HG03175 (cell line): ENCODE data around the gene VPS18.

ENCODE experiments used
- ATAC-seq: cut with Tn5 transposase; IDR thresholded peaks from one replicate; pipeline ENCODE4 v1.9.1; 2021; ENCODE audit warnings: mild to moderate bottlenecking, moderate library complexity; ENCODE audit not compliant: unreplicated experiment

The VPS18 gene

DNA sequence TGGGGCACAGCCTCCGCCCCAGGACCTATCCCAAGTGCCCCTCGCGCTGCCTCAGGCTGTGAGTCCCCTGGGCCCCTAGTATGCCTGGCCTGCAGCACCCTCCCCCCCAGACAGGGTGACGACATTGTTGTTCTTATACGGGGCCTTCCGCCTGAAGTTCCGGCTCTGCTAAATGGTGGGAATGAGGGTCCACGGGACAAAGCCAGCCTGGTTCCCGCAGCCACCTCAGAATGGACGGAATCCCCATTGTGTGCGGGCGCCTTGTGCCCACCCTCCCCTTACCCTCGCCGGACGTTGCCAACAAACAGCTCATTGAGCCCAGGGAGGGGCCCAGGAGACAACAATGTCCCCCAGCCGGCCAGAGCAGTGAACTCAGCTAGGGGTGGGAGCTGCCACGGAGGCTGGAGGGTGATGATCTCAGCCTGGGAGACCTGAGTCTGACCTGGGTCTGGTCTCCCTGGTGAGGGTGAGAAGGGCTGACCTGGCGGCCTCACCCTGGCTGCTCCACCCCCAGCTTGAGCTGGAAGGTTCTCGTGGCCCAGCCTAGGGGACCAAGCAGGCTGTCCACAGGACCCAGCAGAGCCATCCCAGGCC lies 24.6 kb downstream of the VPS18 start:
- ATAC-seq = no peak

DNA sequence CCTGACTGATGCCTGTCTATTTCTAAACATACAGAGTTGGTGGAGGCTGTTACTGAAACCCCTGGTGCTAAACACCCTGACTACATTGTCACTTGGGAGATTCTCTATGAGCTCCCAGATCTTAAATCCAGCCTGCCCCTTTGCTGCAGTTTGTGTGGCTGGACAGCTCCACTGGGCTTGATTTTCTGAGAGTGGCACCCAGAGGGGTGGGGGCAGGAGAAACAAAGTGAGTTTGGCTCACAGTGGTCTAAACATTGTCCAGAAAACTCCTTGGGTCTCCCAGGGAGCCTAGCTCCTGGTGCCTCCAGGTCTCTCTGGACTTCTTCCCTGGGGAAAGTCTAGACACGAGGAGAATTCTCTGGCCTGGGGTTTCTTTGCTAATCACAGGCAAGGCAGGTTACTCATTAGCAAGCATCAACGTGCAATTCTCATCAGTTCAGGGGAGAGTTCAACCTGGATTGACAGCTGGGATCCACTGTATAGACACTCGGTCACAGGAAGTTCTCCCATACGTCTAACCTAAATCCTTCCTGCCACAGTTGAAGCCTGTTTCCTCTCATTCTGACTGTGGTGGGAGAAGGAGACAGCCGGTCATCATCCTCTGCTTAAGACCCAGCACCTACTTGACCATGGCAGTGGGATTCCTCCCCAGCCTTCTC lies 27.8 kb downstream of the VPS18 start:
- ATAC-seq = no peak

DNA sequence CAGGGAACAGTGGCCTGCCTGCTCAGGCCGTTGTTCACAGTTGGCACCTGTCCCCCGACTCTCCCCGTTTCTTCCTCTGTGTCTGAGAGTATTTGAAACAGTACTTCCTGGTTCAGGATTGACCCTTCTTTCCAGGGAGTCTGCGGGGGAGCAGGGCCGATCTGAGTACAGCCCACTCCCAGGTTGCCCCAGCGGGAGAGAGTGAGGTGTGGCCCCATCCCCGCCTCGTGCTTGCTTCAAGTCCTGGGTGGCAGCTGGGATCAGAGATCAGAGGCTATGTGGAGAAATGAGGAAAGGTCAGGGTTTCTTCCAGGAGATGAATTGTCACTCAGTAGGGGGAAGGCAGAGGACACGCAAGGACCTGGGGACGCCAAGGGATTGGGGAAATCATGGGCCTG lies 28.4 kb downstream of the VPS18 start:
- no peak for ATAC-seq

DNA sequence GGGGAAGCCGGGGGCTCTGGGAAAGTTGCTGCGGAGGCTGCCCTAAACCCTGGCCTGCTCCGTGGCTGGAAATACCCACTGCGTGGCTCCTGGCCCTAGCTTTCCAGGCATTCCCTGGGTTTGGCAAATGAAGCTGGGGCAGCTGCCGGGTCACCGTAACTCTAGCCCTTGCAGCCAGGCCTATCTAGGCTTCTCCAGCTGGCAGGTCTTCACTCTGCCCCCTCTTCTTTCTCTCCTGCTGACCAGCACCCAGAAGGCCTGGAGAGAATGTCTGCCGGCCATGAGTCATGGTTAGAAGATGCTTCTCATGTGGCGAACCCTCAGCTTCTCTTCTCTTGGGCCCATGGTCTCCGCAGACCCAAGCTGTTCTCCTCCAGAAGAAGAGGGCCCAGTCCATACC lies 29.3 kb downstream of the VPS18 start:
- ATAC-seq = no peak

DNA sequence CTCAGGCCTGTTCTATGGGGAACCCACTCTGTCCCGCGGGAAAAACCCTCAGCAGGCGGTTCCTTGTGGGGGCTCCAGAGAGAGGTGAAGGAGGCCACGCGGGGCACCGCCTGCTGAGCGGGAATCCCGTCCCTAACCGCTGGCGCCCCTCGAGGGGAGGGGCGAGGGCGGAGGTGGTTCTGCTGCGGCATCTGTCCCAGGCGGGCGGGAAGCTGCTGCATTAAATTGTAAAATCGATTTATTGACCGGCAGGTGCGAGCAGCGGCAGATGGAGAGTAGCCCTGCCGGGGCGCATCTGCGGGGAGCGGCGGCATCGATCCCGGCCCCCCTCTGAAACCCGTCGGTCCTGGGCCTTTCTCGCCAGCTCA lies 31.2 kb downstream of the VPS18 start:
- no peak for ATAC-seq

DNA sequence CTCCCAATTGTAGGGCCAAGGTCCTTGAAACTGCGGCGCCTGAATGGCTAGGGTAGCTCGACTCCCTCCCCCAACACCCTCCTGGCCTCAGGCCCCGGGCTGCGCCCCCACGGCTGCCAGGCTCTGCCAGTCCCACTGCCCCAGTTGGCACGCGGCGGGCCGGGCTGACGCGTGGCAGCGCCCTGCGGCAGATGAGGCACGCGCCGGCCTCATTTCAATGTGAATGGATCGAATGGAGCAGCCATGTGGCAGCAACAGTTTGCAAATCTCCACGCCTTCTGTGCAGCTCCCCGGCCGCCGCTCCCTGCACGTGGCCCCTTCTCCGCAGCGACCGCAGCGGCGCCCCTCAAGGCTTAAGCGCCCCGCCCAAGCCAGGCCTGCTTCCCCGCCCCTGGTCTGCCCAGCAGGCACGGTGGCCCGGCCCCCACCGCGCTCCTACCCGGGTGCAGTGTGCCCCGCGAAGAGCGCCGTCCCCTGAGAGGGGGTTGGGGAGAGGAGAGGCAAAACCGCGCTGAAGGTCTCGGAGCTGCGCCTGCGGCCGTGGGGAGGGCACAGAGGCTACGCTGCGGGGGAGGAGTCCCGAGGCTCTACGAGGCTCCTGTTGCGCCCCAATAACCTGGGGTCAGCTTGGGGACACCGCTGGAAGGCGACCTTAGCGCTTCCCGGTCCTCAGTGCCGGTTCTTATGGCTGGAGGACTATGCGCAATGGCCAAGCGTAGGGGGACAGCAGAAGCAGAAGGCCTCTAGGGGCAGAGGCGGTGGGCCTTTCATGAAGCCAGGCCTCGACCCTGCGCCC lies 31.8 kb downstream of the VPS18 start:
- ATAC-seq = no peak

DNA sequence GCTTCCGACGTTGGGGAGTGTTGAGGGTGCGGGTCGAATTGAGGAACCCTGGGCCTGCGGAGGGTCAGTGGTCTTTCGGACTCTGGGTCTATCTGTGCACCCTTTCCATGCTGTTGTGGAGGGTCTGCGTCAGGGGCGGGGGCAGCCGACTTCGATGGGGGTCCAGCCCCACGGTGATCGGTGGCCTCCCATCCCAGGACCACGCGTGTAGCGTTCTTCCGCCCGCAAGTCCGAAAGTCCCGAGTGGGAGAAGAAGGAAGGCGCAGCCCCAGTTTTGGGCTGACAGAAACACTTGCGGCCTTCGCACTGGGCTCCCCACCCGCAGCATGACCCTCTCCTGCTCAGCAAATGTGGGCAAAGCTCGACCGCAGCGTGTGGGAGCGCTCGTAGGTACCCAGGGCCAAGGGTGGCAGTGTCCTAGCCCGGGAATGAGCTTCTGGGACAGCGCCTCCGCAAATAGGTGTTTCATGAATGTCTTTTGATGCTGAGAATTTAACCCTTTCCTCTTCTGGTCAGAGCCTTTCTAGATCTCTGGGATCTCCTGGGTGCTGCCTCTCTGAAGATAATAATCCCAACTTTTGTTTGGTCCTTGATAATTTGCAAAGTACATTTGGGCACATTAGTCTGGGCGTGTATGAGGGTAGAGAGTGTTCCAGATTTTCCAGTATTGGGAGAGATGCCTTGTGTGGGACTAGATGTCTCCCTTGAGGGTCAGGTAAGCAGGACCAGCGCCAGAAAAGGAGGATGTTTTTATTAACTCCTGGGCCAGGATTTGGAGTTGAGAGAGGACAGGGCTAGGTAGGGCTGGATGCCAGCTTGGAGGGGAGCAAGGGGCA lies 32.6 kb downstream of the VPS18 start:
- ATAC-seq = no peak

DNA sequence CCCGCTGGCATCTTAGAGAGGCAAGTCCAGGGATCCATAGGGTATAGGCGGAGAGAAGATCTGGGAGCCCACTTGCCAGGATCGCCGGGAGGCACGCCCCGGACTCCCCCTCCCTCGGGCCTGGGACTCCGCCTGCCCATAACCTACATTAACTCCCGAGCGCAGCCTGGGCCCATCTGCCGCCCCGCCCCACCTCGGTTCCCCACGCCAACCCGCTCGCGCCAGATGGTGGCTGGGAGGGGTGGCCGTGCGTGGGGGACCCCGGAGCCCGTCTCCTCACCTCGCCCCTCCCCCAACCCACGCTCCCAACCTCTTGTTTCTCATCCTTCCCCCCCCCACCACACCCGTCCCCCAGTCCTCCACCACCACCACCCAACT lies 33.2 kb downstream of the VPS18 start:
- ATAC-seq = no peak

DNA sequence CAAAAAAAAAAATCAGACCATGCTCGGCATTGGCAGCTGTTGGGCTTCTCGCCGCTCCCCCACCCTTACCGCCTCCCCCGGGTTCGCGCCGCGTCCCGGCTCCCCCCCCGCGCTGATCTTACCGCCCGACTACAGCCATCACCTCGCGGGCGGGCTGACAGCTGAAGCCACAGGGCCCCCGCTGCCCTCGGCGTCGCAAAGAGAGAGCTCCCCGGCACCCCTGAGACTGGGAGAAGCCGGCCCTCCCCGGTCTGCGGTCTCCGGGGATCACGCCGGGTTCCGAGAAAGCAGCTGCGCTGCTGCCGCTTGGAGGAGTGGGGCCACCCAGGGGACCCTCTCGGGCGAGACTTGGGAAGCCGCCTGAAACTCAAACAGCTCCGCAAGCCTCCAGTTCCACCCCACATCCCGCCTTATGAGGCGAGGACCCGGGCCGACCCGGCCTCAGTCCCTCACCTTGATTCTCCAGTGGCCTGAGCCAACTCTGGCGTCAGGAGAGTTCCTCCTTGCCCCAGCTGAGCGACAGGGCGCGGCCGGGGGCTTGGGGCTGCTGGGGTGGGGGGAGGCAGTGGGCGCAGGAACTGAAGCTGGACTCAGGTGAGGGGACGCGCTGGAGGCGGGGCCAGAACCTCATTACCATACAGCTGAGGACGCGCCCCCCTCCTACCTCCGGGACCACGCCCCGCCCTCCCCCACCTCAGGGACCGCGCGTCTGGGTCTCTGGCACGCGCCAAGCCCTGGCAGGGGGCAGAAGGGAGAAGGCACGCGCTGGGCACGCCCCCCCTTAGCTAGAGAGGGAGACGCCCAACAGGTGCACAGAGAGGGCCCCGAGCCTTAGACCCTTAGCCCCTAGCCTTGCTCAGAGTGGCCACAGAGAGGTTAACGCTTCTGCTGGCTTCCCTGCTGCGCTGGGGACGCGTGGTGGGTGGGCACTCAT lies 33.9 kb downstream of the VPS18 start:
- no peak for ATAC-seq

DNA sequence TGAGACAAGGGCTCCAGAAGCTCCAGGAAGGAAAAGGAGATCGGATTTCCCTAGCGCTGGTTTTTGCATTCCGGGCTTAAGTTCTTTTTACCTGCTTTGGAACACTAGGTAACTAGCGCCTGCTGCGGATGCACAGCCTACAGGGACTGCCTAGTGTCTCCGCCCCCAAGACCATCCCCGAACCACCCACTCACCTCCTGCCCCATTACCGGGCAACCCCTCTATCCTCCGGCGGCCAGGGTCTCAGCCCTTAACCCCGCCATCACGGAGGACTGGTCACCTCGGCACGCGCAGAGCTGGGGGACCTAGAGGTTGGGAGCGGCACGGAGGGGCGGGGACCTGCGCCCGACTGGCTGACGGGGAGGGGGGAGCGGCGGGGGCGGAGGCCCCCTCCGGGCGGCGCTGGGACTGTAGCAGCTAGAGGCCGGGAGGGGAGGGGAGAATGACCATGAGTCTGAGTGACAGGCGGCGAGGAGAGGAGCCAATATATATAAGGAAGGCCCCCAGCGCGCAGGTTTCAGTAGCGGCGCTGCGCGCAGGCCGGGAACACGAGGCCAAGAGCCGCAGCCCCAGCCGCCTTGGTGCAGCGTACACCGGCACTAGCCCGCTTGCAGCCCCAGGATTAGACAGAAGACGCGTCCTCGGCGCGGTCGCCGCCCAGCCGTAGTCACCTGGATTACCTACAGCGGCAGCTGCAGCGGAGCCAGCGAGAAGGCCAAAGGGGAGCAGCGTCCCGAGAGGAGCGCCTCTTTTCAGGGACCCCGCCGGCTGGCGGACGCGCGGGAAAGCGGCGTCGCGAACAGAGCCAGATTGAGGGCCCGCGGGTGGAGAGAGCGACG lies 34.8 kb downstream of the VPS18 start, which contains the start of gene DLL4:
TSS of gene DLL4 (plus strand) at position 520 of the 839 bp plus-strand sequence. CDS start 329 bp downstream, outside the sequence.
- no peak for ATAC-seq

DNA sequence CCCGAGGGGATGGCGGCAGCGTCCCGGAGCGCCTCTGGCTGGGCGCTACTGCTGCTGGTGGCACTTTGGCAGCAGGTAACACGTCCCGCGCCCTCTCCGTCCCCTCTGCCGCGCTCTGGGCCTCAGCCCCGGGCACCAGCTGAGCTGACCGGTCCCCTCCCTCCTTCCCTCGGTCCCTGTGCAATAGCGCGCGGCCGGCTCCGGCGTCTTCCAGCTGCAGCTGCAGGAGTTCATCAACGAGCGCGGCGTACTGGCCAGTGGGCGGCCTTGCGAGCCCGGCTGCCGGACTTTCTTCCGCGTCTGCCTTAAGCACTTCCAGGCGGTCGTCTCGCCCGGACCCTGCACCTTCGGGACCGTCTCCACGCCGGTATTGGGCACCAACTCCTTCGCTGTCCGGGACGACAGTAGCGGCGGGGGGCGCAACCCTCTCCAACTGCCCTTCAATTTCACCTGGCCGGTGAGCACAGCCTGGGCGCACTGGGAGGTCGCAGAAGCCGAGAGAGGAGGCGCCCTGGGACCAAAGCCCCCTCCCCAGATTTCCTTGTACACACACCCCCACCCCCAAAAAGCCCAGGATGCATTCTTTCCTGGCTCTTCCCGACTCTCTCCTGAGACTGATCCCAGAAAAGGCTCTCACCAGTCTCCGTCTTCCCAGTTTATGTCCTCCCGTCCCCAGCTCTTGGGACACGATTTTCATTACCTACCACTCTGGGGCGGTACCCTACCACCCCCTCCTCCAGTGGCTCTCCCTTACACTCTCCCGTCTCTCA lies 35.6 kb downstream of the VPS18 start:
- no peak for ATAC-seq

DNA sequence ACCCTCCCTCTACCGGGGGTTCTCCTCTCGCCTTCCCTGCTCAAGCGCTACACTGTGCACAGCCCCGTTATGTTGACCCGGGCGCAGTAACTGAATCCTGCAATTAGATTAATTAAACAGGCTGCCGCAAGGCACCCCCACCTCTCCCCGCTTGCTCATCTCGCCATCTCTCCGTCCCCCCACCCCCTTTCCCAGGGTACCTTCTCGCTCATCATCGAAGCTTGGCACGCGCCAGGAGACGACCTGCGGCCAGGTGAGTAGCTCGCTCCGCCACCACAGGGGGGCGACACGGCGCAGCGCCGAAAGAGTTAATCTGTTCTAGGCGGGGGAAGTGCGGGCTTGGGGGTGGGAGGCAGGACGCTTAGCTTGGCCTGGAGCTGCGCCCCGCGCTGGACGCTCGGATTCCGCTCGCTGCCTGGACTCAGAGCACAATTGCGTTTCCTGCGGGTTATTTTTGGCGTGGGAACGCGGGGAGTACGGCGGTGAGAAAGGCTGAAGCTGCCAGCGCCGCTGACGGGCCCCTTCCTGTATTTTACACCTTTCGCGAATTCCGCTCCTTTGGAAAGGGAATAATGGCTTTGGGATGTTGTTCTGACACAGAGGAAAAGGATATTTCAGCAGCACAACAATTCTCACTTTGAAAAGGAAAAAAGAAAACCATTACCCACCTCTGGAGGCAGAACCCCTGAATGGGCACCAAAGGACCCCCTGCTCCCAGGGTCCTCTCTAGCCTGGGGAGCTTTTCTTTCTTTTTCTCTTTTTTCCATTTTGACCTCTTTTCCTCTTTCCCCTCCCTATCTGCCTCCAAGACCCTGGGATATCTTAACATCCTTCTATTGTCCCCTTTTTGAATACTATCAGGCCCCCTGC lies 36.4 kb downstream of the VPS18 start:
- no peak for ATAC-seq

DNA sequence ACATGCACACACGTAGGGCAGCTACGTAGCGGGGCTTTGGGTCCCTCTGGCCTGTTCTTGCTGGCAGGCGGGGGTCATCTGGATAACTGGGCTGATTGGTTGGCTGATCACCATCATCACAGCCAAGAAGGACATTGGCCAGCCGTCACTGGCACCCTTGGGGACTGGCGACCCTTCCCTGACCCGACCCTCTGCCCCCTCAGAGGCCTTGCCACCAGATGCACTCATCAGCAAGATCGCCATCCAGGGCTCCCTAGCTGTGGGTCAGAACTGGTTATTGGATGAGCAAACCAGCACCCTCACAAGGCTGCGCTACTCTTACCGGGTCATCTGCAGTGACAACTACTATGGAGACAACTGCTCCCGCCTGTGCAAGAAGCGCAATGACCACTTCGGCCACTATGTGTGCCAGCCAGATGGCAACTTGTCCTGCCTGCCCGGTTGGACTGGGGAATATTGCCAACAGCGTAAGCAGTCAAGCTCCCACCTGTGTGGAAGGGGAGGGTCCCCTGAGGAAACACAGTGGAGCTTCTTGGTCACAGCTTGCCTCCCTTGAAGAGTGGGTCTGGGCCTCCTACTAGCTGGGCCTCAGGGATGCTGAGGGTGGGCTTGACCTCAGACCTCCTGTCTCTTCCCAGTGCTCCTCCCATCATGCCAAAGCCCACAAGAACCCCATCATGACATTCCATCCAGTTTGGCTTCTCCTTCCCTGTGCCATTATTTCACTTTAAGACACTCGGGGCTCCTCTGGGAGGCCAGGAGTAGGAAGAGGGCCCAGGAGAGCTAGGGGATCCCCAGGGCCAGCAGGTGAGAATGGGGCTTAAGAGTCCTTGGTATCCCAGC lies 37.3 kb downstream of the VPS18 start:
- no peak for ATAC-seq

DNA sequence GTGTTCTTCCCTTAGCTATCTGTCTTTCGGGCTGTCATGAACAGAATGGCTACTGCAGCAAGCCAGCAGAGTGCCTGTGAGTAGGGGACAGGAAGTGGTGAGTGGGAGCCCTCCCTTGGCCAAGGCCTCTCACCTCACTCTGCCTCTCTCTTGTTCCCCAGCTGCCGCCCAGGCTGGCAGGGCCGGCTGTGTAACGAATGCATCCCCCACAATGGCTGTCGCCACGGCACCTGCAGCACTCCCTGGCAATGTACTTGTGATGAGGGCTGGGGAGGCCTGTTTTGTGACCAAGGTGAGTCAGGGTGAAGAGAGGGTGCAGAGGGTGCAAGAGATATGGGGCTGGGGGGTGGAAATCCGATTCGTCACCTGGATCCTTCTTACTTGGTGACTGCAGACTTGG lies 37.9 kb downstream of the VPS18 start:
- ATAC-seq = no peak

DNA sequence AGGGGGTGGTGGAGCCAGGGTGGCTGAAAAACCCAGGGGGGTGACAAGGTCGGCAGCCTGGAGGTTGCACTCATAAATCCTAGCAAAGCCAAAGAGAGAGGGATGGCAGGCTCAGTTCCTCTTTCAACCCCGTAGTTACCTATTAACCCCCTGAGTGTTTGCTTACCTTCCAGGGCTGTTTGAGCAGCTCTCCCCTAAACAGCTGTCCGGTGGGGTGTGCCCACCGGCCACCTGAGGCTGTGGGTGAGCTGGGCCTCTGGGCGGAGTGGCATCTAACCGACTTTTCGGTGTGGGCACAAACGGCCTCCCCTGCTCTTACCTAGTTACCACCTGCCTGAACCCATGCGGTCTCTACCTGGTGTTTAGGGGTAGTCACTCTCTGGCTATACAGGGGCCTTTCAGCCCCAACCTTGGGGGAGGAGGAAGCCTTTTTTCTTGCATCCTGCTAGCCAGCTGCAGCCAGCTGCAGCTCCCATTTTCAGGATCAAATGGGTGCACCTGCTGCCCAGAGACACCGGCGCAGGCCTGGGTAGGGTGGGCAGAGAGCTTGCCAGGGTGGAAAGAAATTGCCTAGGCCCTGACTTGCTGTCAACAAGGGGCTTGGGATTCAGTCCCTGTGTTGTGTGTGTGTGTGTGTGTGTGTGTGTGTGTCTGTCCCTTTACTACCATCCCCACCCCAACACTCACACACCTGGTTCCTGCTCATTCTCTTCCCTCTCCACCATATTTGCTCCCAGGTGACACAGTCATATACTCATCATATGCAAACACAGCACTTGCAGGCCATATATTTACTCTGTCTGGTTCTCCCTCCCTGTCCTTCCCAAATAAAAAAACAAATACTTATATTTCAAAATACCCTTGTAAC lies 38.6 kb downstream of the VPS18 start:
- ATAC-seq = no peak

DNA sequence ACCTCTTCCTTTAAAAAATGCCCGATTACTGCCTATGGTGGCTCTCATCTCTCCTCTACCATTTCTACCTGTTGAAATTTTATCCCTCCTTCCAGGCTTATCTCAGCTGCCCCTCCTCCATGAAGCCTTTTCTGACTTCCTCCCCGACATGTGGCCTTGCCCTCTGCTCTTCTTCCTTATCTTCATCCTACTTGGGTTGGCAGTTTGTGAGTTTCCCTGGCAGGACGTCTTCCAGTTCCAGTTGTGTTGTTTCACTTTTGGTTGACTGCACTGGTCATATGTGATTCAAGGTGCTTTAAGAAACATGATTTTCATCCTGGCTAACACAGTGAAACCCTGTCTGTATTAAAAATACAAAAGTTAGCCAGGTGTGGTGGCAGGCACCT lies 39.3 kb downstream of the VPS18 start:
- ATAC-seq = no peak
